ENCODE results near the gene ITPK1. TPM values are rescaled to one million over a fixed set of nuclear protein-coding genes. Genes with fewer than 3 reads are reported as not detected.

ITPK1 gene
- total and polyA plus RNA-seq, 2 experiments from 2014 or later: 35.9 to 101 TPM

GRCh38 chr14:92986254-92987147, 129.2 kb downstream of the ITPK1 start:
- Histone ChIP-seq H3K4me3 (no peak overlapping the region), H3F3A (replicated peaks; ENCODE audit: low read depth) (no peaks in the 10 kb centered on the region), H3K36me3 (ENCODE audit: insufficient read depth) (no peaks in the 10 kb centered on the region), H3K27me3 (ENCODE audit: insufficient read depth) (no peaks in the 10 kb centered on the region), H2AFZ (no peak overlapping the region), H3K9me2 (ENCODE audit: insufficient read depth) (no peaks in the 10 kb centered on the region; the same call in 1 of the 2 replicates), H3K27ac (ENCODE audit: low read depth) (no peak overlapping the region), H3K79me2 (replicated peaks; ENCODE audit: insufficient read depth) (peaks cover 29% of the 10 kb centered on the region), H3K4me1 (ENCODE audit: insufficient read depth) (no peaks in the 10 kb centered on the region), H3K4me2 (no peak overlapping the region), H4K20me1 (replicated peaks; ENCODE audit: insufficient read depth) (peaks cover 6% of the 10 kb centered on the region)
- Mint-ChIP-seq H3K36me3 (ENCODE audit: low read depth) (peaks cover 35% of the 10 kb centered on the region), H3K9me3 (peaks cover 8% of the 10 kb centered on the region), H3K27ac (peak overlapping the region; percentile 39; the same call in 1 of the 2 replicates), H3K27me3 (ENCODE audit: insufficient read depth, low read depth, poor library complexity) (peaks cover 6% of the 10 kb centered on the region), H3K4me1 (peaks cover 5% of the 10 kb centered on the region), H3K4me3 (no peak overlapping the region)
- TF ChIP-seq JUNB (IDR thresholded peaks at IDR 0.05; ENCODE audit: unreplicated experiment): no peak
- TF ChIP-seq NANOG (IDR thresholded peaks at IDR 0.05; ENCODE audit: borderline replicate concordance): no peak
- no peak for TF ChIP-seq REST (IDR thresholded peaks at IDR 0.05; ENCODE audit: unreplicated experiment)
- TF ChIP-seq ZNF114 (CRISPR knock-in tag; IDR thresholded peaks at IDR 0.05): no peak
- TF ChIP-seq ZNF462 (CRISPR knock-in tag; IDR thresholded peaks at IDR 0.05): no peak
- TF ChIP-seq EZH2phosphoT487 (IDR thresholded peaks at IDR 0.05; ENCODE audit: unreplicated experiment): no peak
- TF ChIP-seq EZH2 (IDR thresholded peaks at IDR 0.05; ENCODE audit: low read depth, unreplicated experiment): no peak
- TF ChIP-seq CTCF (conservative IDR thresholded peaks at IDR 0.05; ENCODE audit: low read depth in 2 of 2): no peak
- no peak for TF ChIP-seq POLR2AphosphoS5 (IDR thresholded peaks at IDR 0.05; ENCODE audit: low read depth)
- no peak for TF ChIP-seq CREB1 (CRISPR knock-in tag; IDR thresholded peaks at IDR 0.05; ENCODE audit: low read depth)
- TF ChIP-seq ZNF331 (CRISPR knock-in tag; IDR thresholded peaks at IDR 0.05; ENCODE audit: low read depth): no peak
- no peak for TF ChIP-seq ETS1 (IDR thresholded peaks at IDR 0.05)
- no peak for TF ChIP-seq STAT1 (IDR thresholded peaks at IDR 0.05; ENCODE audit: unreplicated experiment)
- no peak for DNase-seq (ENCODE audit: low spot score)
- no peak for ATAC-seq

Measured in GM23338 (cell line).